ENCODE results near the gene VPS29.
"Not testable (repeated sequence)": the region's sequence is repeated elsewhere in the genome, so short reads cannot be mapped to it uniquely, and the experiment has no call there.

VPS29 gene

GRCh38 chr12:110528277-110528839, 26.4 kb upstream of the VPS29 start:
- no peak overlapping the region for H3K4me3 ChIP-seq (ENCODE audit: low read depth, low read length)

DNA sequence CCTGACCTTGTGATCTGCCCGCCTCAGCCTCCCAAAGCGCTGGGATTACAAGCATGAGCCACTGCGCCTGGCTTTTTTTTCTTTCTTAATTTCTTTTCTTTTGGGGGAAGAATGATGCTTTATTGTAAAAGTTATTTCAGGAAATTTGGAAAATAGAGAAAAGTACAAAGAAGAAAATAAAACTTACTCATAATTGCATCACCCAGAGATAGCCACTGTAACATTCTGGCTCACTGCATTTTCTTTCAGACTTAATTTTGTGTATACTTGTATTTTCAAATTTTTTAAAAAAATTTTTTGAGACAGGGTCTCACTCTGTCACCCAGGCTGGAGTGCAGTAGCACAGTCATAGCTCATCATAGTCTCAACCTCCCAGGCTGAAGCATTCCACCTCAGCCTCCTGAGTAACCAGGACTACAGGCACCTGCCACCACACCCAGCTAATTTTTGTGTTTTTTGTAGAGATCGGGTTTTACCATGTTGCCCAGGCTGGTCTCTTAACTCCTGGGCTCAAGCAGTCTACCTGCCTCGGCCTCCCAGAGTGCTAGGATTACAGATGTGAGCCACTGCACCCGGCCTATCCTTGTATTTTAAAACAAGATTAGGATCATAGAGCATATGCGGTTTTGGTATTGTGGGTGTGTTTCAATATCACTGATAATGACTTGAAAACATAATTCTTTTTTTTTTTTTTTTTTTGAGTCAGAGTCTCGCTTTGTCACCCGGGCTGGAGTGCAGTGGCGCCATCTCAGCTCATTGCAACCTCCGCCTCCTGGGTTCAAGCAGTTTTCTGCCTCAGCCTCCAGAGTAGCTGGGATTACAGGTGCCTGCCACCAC, 19.2 kb upstream of the VPS29 start:
- not testable (repeated sequence) for H3K4me3 ChIP-seq (ENCODE audit: low read depth, low read length)

- H3K4me3 ChIP-seq (ENCODE audit: low read depth, low read length): not testable (repeated sequence)
Observed at GRCh38 chr12:110518014-110518413, 16.1 kb upstream of the VPS29 start.

DNA sequence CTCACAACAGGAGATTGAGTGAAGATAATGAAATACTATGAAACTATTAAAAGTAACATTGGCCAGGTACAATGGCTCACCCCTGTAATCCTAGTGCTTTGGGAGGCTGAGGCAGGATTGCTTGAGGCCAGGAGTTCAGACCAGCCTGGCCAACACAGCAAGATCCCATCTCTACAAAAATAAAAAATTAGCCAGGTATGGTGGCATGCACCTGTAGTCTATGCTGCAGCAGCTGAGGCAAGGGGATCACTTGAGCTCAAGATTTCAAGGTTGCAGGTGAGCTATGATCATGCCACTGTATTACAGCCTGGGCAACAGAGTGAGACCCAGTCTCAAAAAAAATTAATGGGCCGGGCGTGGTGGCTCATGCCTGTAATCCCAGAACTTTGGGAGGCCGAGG, 15.1 kb upstream of the VPS29 start:
- H3K4me3 ChIP-seq (ENCODE audit: low read depth, low read length): no peak overlapping the region

GRCh38 chr12:110514363-110514762, 12.5 kb upstream of the VPS29 start:
- no peak overlapping the region for H3K4me3 ChIP-seq (ENCODE audit: low read depth, low read length)

DNA sequence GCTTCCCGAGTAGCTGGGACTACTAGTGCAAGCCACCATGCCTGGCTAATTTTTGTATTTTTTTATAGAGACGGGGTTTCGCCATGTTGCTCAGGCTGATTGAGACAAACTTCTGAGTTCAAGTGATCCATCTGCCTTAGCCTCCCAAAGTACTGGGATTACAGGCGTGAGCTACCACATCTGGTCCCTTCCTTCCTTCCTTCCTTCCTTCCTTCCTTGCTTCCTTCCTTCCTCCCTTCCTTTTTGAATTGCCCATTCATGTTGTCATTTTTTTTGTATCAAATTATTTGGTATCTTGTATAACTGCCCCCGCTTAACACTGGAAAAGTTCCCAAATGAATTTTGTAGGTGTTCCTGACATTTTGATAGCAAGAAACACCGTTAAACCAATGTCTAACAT, 11.9 kb upstream of the VPS29 start:
- H3K4me3 ChIP-seq (ENCODE audit: low read depth, low read length): no peak overlapping the region

GRCh38 chr12:110508071-110508586, 6.2 kb upstream of the VPS29 start:
- H3K4me3 ChIP-seq (ENCODE audit: low read depth, low read length): no peak overlapping the region

DNA sequence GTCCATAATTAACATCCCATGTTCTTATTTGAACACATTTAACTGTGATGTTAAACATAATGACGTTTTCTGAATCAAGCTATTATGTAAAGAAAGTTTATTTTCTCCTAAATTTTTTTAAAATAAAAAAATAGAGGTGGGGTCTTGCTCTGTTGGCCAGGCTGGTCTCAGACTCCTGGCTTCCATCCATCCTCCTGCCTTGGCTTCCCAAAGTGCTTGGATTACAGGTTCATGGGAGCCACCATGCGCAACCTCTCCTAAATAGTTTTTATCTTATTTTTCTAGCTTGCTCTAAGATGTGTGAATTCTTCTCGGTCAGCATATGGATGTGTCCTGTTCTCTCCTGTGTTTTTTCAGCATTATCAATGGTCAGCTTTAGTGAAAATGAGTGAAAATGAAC, 3.4 kb upstream of the VPS29 start:
- no peak overlapping the region for H3K4me3 ChIP-seq (ENCODE audit: low read depth, low read length)

DNA sequence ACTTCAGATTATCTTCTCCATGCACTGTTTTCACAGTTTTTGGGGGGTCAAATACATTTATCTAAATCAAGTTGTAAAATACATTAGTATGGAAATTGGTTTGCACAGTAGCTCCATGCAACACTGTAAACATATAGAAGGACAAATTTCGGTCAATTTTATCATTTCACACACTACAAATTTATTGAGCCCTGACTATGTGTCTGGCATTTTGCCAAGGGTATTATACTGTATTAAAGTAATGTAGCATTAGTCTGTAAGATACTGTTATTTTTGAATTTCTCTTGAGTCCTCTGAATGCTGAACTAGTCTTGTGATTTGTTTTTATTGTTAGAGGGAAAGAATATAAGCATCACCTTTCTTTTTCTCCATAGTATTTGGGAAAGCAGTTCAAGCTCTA, 1.5 kb upstream of the VPS29 start:
- H3K4me3 ChIP-seq (ENCODE audit: low read depth, low read length): no peak overlapping the region

DNA sequence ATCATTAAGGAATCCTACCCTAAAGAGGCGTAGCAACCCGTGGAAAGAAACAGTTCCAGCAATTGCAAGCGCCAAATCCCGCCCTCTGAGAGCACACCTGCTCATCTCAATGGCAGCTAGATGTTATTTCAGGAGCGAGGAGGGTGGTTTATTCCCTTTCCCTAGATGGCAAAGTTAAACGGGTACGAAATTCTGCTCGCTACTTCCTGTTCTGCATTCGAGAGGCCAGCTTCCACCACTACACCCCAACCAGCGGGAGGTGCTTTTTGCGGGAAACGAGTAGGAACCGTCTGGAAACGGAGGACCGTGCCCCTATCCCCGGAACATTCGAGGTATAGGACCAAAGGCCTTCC, 536 bp downstream of the VPS29 start:
- peak overlapping the region; percentile 94 for H3K4me3 ChIP-seq (ENCODE audit: low read depth, low read length)

- H3K4me3 ChIP-seq (ENCODE audit: low read depth, low read length): no peak overlapping the region
Observed at GRCh38 chr12:110498984-110499706, 2.8 kb downstream of the VPS29 start.

GRCh38 chr12:110475426-110475825, 26.5 kb downstream of the VPS29 start:
- no peak overlapping the region for H3K4me3 ChIP-seq (ENCODE audit: low read depth, low read length)

- H3K4me3 ChIP-seq (ENCODE audit: low read depth, low read length): peak within 1 kb of the TSS; percentile 97
Observed at GRCh38 chr12:110468214-110469048, 33.5 kb downstream of the VPS29 start, which contains the start of the genes FAM216A and GPN3. FAM216A (plus strand) TSS chr12:110468845; CDS start chr12:110468876, 31 bp downstream. GPN3 (minus strand) TSS chr12:110468257; CDS start chr12:110468203, 54 bp downstream.

DNA sequence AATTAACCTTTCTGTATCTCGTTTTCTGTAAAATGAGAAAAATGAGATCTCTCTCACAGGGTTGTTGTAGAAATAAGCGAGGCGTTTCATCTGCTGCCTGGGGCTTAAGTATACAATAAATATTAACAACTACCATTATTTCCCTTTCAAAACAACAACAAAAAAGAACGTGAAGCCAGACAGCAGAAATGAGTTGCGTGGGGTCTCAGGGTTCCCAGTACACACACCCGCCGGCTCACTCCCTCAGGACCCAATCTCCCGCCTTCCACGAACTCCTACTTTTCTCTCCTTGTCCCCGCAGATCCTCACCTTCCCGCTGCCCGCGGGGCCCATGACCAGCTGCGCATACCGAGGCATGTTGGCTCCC, 34.1 kb downstream of the VPS29 start:
- peak overlapping the region; percentile 97 for H3K4me3 ChIP-seq (ENCODE audit: low read depth, low read length)

DNA sequence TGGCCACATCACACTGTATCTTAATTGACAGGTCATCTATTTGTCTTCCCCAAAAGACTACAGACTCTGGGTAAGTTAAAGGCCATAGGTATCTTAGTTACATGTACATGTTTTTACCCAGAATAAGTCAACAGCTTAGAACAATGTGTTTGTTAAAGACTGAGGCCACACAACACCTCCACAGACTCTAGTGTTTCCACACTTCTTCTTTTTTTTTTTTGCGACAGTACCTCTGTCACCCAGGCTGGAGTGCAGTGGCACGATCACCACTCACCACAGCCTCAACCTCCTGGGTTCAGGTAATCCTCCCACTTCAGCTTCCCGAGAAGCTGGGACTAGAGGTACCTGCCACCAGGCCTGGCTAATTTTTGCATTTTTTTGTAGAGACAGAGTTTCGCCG, 35.1 kb downstream of the VPS29 start:
- H3K4me3 ChIP-seq (ENCODE audit: low read depth, low read length): no peak overlapping the region

DNA sequence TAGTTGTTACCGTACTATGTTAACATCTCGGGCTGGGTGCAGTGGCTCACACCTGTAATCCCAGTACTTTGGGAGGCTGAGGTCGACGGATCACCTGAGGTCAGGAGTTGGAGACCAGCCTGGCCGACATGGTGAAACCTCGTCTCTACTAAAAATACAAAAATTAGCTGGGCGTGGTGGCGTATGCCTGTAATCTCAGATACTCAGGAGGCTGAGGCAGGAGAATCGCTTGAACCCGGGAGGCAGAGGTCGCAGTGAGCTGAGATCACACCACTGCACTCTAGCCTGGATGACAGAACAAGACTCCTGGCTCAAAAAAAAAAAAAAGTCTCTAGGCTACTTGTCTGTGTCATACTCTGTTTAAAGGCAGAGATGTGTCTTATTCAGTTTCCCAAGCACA, 36.1 kb downstream of the VPS29 start:
- H3K4me3 ChIP-seq (ENCODE audit: low read depth, low read length): not testable (repeated sequence)

DNA sequence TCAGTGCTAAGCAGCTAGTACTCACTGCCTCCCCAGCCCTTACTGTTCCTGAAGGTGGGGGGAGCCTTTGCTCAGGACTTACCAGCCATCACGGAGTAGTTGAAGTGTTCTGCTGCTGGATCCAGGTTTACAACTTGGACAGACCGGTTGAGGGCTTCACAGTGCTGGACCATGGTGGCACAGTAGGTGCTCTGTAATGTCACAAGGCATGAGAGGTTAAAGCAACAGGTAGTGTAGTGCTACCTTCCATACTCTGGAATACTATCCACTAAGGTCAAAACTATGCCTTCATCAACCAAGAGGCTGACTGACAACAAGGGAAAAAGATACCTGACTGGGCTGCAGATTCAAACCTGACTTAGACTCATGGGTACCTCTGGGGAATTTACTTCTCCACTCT, 36.9 kb downstream of the VPS29 start:
- no peak overlapping the region for H3K4me3 ChIP-seq (ENCODE audit: low read depth, low read length)

GRCh38 chr12:110461189-110461588, 40.7 kb downstream of the VPS29 start:
- not testable (repeated sequence) for H3K4me3 ChIP-seq (ENCODE audit: low read depth, low read length)

- H3K4me3 ChIP-seq (ENCODE audit: low read depth, low read length): no peak overlapping the region
Observed at GRCh38 chr12:110458756-110459155, 43.2 kb downstream of the VPS29 start.

DNA sequence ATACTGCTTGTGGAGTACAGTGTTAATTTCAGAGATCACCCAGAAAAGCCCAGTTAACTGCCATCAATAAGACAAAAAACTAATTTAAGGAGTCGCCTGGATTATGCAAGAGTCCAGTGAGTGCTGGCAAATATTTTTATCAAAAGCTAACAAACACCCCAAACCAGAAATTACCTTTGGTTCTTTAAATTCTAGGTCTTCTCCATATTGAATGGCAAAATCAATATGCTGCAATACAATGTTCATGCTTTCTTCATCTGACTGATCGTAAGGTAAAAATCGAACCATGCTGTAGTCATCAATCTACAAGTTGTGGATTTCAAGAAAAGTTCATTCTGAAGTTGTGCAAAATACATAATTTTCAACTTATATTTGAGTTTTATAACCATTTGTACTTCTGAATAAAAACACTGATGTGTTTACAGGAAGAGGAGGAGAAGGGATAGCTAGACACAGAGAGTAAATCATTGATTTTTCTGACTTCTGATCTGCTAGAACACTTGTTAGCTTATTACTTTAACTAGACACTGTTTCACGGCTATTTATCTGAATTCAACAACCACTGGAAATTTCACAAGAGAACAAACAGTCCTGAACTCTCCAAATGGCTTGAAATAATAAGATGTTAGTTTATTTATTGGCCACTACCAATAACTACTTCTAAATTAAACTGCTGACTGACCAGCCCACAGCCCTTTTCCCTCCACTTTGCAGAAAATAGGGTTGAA, 48.2 kb downstream of the VPS29 start:
- H3K4me3 ChIP-seq (ENCODE audit: low read depth, low read length): no peak overlapping the region
